Measurements from ENCODE around the gene MYH9.
"Not testable (repeated sequence)": the region's sequence is repeated elsewhere in the genome, so short reads cannot be mapped to it uniquely, and the experiment has no call there.

Gene MYH9

DNA sequence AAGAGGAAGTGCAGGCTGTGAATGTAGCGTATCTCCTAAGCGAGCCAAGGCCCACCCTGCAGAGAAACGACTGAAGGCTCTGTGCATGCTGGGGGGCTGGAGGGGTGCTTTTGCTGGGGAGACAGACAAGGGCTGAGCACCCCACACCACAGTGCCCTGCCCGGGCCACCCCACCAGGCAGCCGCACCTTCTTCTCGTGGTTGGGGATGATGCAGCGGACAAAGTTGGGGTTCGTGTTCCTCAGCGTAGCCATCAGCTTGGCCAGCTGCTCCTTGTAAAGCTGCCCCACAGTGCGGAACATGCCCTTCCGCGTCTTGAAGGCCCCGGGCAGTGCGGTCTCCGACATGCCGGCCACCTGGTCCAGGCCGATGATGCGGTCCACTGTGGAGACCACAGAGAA, 81.5 kb downstream of the MYH9 start:
- DNase-seq, result no peak

DNA sequence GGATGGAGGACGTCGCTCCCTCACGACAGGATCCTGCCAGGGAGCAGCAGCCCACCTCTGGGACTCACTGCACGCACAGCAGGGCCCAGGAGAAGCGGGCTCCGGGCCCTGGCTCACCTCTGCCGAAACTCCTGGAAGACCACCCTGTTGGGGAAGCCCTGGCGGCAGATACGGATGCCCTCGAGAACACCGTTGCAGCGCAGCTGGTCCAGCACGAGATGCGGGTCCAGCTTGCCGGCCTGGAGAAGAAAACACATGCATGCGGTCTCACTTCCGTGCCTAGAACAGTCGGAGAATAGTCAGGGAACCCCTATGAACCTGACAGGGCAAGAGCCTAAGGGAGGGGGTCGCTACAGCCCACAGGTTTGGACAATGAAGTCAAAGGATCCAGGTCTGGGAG, 82.0 kb downstream of the MYH9 start:
- DNase-seq, result no peak

DNA sequence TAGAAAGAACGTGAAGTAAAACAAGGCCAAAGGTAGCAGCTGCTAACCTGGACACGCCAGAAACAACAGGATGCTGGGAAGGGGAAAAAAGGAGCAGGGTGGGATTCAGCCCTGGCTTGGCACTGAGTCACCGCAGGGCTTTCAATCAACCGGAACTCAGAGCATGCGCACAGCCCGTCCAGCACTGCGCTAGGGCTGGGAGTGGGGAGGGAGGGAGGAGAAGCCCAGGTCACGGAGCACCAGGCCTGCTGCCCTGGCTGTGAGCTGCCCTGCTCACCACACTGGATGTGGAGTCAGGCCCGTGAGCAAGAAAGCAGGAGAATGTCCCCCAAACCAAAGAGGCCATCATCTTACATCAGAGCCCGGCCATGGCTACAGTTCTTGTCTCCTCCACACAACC, 83.3 kb downstream of the MYH9 start:
- DNase-seq, result no peak

DNA sequence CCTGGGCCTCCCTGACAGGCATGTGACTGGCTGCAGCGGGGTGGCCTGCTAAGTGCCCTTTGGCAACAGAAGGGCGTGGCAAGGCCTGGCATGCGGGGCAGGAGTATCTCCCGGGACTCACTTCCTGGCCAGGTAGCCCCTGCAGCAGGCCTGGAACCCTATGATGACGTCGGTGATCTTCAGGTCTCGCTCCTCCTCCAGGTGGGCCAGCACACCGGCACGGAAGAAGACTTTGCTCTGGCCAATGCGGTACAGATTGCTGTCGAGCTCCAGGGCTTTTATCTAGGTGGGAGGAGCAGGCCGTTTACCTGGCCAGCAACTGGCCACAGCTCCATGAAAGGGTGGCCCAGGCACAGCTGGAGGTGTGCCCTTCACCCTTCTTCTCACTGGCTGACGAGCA, 83.9 kb downstream of the MYH9 start:
- no peak for DNase-seq

DNA sequence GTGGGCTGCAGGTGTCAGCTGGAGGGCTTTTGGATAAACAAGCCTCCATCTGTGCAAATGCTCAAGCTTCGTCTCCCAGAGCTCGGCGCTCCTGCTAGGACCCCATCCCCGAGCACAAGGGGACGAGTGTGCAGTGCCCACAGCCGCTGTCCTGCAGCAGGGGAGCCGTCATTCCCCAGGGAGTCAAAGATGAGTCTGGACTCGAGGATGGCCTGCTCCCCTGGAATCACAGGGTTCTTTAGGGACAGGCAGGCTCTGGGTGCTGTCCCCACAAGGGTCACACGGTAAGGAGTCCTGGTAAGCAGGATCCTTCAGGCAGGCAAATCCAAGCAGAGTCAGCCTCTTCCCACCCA, 84.7 kb downstream of the MYH9 start:
- no peak for DNase-seq

DNA sequence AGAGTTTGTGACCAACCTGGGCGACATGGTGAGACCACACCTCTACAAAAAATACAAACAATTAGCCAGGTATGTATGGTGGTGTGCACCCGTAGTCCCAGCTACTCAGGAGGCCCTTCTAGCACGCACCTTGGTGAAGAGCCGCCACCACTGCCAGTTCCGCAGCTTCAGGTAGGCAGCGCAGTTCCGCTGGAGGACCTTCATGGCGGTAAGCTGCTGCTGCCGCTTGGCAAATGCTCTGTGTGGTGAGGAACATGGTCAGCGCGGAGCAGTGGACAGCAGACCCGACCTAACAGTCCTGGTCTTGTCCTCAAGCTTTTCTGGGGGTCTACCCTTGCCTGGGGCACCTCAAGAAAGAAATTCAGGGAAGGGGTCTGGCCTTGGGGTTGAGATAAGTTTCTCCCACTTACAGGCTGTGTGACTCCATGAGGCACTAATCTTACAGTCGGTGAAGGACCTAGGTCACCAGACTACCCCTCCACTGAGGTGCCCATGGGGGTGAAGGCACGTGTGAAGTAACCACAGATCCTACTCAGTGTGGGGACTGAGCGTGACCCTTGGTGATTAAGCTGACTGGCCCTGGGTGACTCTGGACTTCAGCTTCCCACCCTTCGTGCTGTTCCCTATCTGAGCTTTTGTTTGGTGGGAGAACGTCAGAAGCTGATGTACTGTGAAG, 85.2 kb downstream of the MYH9 start:
- no peak for DNase-seq

DNA sequence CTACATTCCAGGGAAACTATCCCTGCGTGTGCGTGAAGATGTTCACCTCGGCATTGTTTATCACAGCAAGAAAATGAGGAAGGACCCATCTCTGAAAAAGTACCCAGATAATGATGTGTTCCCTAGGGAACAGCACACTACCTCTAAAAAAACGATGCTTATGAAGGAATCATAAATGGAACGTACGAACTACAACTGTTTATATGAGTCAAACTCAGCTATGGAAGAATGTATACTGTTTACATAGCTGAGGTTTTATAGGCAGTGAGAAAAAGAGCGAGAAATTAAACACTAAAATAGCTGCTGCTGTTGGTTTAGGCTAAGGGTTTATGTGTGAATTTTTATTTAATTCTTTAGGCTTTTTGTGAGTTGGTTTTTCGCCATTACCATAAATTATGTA, 85.9 kb downstream of the MYH9 start:
- DNase-seq, result no peak

DNA sequence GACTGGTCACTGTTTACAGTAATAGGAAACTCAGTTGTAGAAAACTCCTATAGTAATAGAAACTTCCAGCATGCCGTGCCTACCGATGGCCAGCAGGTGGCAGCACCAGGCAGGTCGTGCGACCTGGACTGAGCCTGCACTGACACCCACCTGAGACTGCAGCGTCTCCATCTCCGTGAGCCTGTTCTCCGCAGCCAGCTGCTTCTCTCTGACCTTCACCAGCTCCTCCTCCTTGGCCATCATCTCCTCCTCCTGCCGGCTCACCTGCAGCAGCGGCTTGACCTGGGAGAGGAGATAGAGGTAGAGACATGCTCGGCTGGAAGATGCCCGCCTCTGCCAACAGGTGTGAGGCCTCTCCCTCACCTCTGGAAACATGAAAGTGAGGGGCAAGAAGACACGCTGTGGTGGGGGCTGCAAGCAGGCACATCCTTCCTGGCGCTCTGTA, 86.4 kb downstream of the MYH9 start:
- DNase-seq, result peak; percentile 62

DNA sequence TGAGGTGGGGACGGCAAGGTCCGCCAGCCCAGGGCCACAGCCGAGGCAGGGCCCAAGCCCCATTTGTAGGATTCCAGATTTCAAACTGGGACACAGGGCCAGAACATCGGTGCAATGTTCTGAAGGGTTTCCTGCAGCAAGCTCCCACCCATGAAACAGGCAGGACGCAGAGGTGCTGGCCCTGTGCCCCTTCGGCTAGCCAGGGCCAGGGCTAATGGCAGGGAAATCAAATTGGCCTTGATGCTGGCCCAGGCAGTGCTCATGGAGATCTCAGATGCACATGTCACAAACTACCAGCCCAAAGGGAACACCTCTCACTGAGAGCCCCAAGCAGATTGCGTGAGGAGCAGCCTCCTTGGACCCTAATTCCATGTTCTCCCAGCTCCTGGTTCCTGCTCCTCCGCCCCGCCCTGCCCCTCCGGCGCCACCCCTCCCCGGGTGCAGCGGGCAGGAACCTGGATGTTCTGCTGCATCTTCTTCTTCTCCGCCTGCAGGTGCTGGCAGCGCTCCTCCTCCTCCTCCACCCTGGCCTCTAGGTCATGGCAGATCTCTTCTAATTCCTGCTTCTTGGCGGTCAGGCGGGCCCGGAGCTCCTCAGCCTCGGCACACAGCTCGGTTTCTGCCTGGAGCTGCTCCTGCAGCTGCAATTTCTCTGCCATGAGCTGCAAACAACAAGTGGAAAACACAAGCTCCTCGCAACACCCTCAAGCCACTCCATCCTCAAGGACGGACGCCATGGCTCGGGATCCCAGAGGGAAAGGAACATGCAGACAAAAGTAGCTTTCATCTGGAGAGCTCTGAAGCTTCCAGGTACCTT, 87.2 kb downstream of the MYH9 start:
- DNase-seq, result no peak

DNA sequence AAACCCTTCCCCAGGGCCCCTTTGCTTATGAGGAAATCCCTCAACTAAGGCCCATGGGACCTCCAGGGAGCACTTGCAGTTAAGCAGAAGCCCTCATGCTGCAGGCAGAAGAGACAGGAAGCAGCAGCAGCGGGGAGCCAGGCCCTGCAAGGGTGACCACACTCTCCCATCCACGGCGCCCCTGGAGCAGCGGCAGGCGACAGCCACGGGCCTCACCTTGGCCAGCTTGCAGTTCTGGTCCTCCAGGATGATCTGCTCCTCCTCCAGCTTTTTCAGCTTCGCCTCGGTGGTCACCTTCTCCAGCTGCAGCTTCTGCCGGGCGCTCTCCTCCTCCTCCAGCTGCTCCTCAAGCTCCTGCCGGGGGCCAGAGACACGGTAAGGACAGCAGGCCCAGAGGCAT, 87.9 kb downstream of the MYH9 start:
- DNase-seq, result no peak

DNA sequence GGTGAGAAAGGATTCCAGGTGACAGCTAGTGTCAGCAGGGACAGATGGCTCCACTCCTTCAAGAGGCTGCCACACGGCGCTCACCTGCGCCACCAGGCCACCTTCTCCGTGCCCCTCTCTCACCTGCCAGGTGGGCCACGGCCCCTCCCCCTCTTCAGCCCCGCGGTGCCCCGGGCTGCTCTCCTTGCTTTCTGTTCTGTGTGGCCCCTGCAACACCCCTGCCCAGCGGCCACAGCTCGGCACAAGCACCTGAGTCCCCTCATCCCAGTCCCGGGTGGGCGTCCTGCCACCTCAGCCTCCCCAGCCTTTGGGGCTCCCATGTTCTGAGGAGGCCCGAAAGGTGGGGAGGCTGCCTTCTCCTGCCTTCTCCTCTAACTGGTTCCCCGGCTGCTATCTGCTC, 88.5 kb downstream of the MYH9 start:
- no peak for DNase-seq

DNA sequence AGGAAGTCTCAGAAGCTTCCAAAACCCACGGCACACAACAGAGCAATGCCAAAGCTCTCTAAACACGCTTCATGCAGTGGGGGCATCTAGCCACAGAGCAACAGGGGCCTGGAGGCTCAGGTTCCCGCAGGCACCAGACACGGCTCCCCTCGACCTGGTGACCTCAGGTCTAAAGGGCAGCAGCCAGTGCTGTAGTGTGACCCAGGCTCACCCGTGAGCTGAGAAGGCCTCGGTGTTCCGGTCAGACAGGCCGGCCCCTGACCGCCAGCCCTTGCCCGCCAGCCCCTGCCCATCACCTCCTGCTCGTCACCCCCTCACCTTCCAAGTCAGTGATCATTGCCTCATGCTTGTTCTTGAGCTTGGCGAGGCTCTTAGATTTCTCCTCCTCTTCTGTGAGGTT, 89.2 kb downstream of the MYH9 start:
- DNase-seq, result no peak

DNA sequence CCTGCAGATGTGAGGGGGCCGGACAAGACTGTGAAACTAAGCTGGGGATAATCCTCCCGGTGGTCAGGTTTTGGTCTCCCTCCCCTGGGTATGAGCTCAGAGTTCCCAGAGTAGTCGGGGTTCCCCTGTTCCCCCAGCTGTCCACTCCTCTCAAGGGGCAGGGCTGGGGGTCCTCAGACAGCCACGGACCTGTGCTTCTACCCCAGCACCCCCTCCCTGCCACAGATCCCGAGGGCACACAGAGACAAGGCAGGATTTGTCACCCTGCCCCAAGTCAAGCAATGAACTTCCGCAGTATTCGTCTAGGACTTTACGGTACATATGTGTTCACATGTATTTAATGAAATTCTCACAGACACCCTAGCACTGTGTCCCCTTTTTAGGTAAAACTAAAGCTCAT, 89.6 kb downstream of the MYH9 start:
- no peak for DNase-seq

DNA sequence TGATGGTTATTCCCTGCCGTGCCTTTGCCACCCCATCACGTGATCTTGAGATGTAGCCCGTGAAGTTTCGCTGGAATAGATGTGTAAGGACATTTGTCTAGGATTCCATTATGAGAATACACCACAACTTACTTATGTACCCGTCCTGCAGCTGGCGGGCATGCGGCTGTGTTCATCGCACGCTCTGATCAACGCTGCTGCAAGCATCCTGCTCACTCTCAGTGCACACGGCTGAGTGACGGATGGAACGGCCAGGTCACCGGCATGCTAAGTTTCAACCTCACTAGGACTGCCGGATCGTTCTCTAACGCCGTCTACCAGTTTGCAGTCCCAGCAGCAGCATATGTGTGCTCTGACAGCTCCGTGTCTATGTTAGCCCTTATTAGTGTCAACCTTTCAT, 90.2 kb downstream of the MYH9 start:
- DNase-seq, result no peak

DNA sequence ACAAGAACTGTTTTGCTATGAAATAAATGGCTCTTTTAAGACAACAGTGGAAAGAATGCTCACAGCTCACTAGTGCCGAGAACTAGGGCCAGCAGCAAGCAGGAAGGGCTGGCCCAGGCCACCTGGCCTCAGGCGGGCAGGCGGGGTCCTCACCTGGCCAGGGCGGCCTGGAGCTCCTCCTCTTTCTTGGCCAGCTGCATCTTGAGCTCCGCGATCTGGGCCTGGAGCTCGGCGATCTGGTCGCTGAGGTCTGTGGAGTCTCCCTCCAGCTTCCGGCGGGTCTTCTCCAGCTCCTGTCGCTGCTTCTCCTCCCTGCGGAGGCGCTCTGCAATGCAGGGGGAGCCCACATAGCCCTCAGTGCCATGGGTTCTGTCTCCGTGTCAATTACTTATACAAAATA, 91.1 kb downstream of the MYH9 start:
- DNase-seq, result no peak

DNA sequence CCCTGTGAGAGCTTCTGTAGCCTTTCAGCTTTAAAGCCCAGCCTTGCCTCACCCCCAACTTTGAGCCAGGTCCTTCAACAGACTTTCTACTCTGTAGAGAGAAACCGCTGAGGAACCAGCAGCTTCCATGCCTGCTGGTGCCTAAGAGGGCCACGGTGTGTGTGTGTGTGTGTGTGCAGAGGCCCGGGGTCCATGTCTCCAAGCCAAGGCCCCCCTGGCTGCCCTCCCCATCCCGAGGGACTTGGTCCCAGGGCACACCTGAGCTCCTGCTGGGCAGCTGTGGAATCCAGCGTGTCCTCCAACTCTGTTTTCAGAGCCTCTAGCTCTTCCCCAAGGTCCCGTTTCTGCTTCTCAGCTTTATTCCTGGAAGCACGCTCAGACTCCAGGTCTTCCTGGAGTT, 92.5 kb downstream of the MYH9 start:
- DNase-seq, result no peak

DNA sequence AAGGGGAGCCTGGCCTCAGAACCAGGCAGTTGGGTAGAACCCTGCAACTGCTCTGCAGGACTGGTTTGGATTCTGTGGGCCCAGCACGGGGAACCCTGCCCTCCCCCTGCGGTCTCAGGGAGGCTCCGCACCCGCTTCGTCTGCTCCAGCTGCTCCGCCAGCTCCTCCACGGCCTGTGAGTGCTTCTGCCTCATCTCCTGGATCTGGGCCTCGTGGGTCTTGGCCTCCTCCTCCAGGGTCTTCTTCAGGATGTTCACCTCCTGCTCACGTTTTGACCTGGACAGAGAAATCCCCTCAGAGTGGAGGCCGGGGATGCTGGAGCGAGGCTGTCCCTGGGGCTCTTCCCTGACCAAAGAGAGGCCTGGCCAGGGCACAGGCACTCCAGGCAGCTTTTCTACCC, 93.0 kb downstream of the MYH9 start:
- peak; percentile 29 for DNase-seq

DNA sequence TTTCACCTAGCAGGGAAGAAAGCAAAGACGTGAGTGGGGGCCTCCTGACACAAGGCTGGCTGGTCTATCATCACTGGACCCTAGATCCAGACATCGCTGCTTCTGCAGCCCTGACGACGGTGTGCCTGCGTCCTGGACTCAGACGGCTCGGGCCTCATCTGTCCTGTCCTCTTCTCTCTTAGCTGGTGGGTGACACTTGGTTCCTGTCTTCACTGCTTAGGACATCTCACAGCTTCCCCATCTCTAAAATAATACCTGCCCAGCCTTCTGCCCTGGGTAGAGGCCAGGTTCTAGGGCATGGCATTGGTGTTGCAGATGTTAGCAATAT, 93.5 kb downstream of the MYH9 start:
- no peak for DNase-seq

DNA sequence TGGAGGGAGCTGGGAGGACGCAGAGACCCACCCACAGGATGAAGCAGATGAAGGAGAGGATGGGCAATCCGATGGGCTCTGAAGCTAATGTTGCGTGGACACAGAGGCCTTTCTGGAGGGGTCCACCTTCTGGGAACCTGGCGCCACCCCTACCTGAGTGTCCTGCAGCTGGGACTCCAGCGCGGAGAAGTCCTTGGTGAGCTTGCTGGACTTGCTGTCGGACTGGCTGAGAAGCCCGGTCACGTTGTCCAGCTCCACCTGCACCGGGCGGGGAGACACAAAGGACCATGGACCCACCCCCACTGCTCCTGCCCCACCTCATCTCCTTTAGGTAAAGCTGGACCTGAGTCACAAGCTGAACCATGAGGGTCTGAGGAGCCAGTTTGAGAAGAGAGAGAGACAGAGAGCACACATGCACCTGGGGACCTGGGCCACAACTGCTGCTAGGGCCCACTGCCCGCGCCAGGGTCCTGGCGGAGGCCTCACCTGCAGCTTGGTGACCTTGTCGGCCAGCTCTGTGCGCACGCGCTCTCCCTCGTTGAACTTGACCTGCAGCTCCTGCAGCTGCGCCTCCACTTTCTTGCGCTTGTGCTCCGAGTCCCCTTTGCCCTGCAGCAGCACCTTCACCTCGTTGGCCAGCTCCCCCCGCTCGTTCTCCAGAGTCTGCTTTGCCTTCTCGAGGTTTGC, 94.0 kb downstream of the MYH9 start:
- no peak for DNase-seq

DNA sequence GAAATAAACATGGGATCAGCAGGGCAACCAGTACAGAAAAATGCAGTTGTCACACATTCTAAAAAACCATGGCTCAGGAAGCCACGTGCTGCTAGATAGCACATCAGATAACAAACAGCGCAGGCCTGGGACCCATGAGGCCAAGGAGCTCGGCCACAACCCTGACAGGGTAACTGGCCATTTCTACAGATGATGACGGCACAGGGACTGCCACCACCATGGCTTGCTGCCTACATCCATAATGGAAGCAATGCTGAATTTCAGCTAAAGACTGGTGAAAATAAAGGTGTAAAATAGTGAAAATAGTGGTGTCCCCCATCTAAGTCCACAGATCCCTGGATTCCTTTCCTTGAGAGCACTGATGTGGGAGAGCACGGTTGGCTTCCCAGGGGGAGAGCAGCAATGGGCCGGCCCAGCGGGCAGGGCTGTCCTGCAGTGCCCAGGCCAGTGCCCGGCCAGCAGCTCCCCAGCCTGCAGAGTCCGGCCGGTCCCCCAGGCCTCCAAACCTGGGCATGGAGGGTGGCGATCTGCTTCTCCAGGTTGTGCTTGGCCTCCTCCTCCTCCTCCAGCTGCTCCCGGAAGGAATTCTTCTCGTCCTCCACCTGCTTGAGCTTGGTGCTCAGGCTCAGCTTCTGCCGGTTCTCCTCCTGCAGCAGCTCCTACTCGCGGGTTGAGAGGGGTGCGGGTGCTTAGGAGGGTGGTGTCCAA, 94.8 kb downstream of the MYH9 start:
- no peak for DNase-seq

DNA sequence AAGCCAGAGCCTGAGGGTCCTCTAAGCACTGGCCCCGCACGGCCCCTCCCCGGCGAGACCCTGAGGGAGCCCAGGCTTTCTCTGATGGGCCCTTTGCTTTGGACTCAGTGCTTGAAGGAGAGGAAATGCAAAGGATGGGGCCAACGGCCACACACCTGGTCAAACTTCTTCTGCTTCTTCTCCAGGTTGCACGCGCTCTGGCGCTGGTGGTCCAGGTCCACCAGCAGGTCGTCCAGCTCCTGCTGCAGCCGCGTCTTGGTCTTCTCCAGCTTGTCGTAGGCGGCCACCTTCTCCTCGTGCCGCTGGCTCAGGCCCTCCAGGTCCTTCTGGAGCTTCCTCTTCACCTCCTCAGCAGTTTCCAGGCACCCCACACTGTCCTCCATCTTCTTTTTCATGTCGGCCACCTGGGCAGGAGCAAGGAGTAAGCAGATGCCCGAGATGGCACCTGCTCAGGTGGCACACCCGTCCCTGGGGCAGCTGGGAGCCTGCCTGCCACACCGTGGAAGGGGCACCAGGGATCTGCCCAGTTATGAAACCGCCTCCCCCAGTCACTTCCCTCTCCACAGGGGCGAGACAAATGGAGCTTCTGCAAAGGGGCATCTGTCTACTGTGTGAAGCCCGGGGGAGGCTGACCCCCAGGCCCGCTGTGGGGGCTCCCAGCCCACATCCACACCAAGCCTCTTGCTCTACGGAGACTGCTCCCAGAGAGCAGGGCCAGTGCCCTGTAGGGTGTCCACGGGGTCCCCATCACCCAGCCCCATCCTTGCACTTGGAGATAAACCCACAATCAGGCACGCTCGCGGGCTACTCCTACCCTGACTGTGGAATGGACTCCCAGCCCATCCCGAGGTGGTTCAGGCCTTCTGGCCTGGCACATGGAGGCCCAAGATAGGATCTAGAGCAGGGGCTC, 95.7 kb downstream of the MYH9 start:
- no peak for DNase-seq

DNA sequence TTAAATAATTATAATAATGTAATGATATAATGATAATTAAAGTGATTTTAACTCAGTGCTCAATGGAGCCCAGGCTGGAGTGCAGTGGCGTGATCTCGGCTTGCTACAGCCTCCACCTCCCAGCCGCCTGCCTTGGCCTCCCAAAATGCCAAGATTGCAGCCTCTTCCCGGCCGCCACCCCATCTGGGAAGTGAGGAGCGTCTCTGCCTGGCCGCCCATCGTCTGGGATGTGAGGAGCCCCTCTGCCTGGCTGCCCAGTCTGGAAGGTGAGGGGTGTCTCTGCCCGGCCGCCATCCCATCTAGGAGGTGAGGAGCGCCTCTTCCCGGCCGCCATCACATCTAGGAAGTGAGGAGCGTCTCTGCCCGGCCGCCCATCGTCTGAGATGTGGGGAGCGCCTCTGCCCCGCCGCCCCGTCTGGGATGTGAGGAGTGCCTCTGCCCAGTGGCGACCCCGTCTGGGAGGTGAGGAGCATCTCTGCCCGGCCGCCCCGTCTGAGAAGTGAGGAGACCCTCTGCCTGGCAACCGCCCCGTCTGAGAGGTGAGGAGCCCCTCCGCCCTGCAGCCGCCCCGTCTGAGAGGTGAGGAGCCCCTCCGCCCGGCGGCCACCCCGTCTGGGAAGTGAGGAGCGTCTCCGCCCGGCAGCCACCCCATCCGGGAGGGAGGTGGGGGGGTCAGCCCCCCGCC, 97.2 kb downstream of the MYH9 start:
- not testable (repeated sequence) for DNase-seq

All from left hindlimb (tissue), 1 donor.